Medulla oblongata (tissue), 1 donor: ENCODE data around the gene SPOCD1.

ENCODE experiments used
- DNase-seq: peaks from one replicate; pipeline ENCODE4 v3.0.0-alpha.2; 2015; ENCODE audit errors: extremely low spot score

SPOCD1 gene

GRCh38 chr1:31787261-31787660 is 28.6 kb downstream of the SPOCD1 start:
- DNase-seq, result no peak

- DNase-seq, result no peak
Measured at GRCh38 chr1:31786366-31787060, 29.3 kb downstream of the SPOCD1 start.

GRCh38 chr1:31785947-31786290 is 29.9 kb downstream of the SPOCD1 start:
- no peak for DNase-seq

- no peak for DNase-seq
Measured at GRCh38 chr1:31785020-31785946, 30.5 kb downstream of the SPOCD1 start.

- no peak for DNase-seq
Measured at GRCh38 chr1:31784356-31785019, 31.3 kb downstream of the SPOCD1 start.

- no peak for DNase-seq
Measured at GRCh38 chr1:31783846-31784245, 32.0 kb downstream of the SPOCD1 start.

- DNase-seq, result no peak
Measured at GRCh38 chr1:31782421-31783410, 33.1 kb downstream of the SPOCD1 start.

- DNase-seq, result peak; percentile 45
Measured at GRCh38 chr1:31781756-31782371, 34.0 kb downstream of the SPOCD1 start.

GRCh38 chr1:31781138-31781755 is 34.6 kb downstream of the SPOCD1 start:
- DNase-seq, result no peak

- no peak for DNase-seq
Measured at GRCh38 chr1:31780632-31781031, 35.2 kb downstream of the SPOCD1 start.

GRCh38 chr1:31779687-31780086 is 36.1 kb downstream of the SPOCD1 start:
- no peak for DNase-seq

- no peak for DNase-seq
Measured at GRCh38 chr1:31778763-31779488, 36.9 kb downstream of the SPOCD1 start.

- no peak for DNase-seq
Measured at GRCh38 chr1:31776516-31776915, 39.3 kb downstream of the SPOCD1 start.

- no peak for DNase-seq
Measured at GRCh38 chr1:31776032-31776431, 39.8 kb downstream of the SPOCD1 start.

GRCh38 chr1:31775210-31775999 is 40.4 kb downstream of the SPOCD1 start:
- DNase-seq, result no peak

- DNase-seq, result no peak
Measured at GRCh38 chr1:31774495-31774894, 41.3 kb downstream of the SPOCD1 start.

GRCh38 chr1:31773861-31774260 is 42.0 kb downstream of the SPOCD1 start:
- DNase-seq, result no peak

- no peak for DNase-seq
Measured at GRCh38 chr1:31772669-31773248, 43.1 kb downstream of the SPOCD1 start.
